HG03159 (cell line): ENCODE results near the gene AMZ2.
"Not testable (repeated sequence)": the region's sequence is repeated elsewhere in the genome, so short reads cannot be mapped to it uniquely, and the experiment has no call there.

Experiments used
- ATAC-seq: cut with Tn5 transposase; IDR thresholded peaks from one replicate; pipeline ENCODE4 v1.9.1; 2021; ENCODE audit warnings: mild to moderate bottlenecking, moderate library complexity; ENCODE audit not compliant: unreplicated experiment

AMZ2 gene

GRCh38 chr17:68220186-68220585 is 27.7 kb upstream of the AMZ2 start:
- not testable (repeated sequence) for ATAC-seq

GRCh38 chr17:68220786-68221185 is 27.1 kb upstream of the AMZ2 start:
- ATAC-seq, result not testable (repeated sequence)

- no peak for ATAC-seq
Observed at GRCh38 chr17:68221786-68222185, 26.1 kb upstream of the AMZ2 start.

- no peak for ATAC-seq
Observed at GRCh38 chr17:68222606-68223005, 25.2 kb upstream of the AMZ2 start.

GRCh38 chr17:68225055-68225454 is 22.8 kb upstream of the AMZ2 start:
- not testable (repeated sequence) for ATAC-seq

- ATAC-seq, result not testable (repeated sequence)
Observed at GRCh38 chr17:68228039-68228680, 19.7 kb upstream of the AMZ2 start.

GRCh38 chr17:68228817-68229570 is 18.8 kb upstream of the AMZ2 start:
- ATAC-seq, result no peak

GRCh38 chr17:68229619-68230018 is 18.2 kb upstream of the AMZ2 start:
- no peak for ATAC-seq

GRCh38 chr17:68231131-68231530 is 16.7 kb upstream of the AMZ2 start:
- ATAC-seq, result not testable (repeated sequence)

- ATAC-seq, result no peak
Observed at GRCh38 chr17:68231541-68231940, 16.3 kb upstream of the AMZ2 start.

- ATAC-seq, result not testable (repeated sequence)
Observed at GRCh38 chr17:68232741-68233140, 15.1 kb upstream of the AMZ2 start.

GRCh38 chr17:68234726-68235335 is 13.0 kb upstream of the AMZ2 start:
- peak; percentile 30 for ATAC-seq

- ATAC-seq, result not testable (repeated sequence)
Observed at GRCh38 chr17:68235336-68235791, 12.5 kb upstream of the AMZ2 start.

- ATAC-seq, result peak; percentile 75
Observed at GRCh38 chr17:68237369-68238163, 10.3 kb upstream of the AMZ2 start.

- peak; percentile 0 for ATAC-seq
Observed at GRCh38 chr17:68238164-68238870, 9.5 kb upstream of the AMZ2 start.

GRCh38 chr17:68238871-68239253 is 9.0 kb upstream of the AMZ2 start:
- no peak for ATAC-seq

GRCh38 chr17:68239632-68240366 is 8.0 kb upstream of the AMZ2 start:
- no peak for ATAC-seq

GRCh38 chr17:68246271-68247028 is 1.4 kb upstream of the AMZ2 start:
- ATAC-seq, result no peak

GRCh38 chr17:68248199-68248825 is 469 bp downstream of the AMZ2 start:
- ATAC-seq, result no peak
